ENCODE results near the gene EXOC3.
A peak's percentile ranks its signal among the peaks of the same experiment; 100 is the strongest.
"Not testable (repeated sequence)": the region's sequence is repeated elsewhere in the genome, so short reads cannot be mapped to it uniquely, and the experiment has no call there.

Gene EXOC3

DNA sequence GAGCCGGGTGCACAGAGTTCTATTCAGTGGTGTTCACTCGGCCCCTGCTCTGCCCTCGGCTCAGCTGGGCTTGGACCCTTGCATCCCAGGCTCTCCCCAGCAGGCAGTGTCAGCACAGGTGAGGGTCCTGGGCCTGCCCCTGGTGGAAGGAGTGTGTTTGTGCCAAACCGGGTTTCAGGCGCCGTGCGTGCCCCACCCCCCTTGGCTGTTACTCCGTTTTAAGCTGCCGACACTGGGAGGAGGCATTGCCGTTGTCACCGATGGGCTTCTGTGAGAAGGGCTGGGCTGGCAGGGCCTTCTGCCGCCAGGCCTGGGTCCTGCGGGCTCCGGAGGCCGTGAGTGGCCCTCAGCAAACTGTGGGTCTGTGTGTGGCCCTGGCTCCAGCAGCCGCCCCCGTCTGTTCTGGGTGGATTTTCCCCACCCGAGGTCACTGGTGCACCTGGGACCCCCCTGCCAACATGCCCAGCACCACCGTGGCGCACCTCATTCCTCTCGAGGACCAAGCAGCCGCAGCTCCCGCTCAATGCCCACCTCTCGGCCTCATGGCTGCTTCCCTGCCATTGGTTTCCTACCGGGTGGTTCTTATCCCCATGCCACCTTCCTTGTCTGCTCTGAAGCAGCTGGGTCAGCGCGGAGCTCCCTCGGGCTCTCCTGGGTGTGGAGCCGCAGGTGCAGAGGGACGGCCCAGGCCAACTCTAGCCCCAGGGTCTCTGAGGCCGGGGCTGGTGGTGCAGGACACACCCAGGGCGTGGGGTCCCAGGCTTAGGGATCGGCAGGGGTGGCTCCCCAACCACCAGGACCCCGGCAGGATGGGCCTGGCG lies 44.3 kb upstream of the EXOC3 start:
- DNase-seq (ENCODE audit: low read depth), result no peak
- TF ChIP-seq, protein P1, sequence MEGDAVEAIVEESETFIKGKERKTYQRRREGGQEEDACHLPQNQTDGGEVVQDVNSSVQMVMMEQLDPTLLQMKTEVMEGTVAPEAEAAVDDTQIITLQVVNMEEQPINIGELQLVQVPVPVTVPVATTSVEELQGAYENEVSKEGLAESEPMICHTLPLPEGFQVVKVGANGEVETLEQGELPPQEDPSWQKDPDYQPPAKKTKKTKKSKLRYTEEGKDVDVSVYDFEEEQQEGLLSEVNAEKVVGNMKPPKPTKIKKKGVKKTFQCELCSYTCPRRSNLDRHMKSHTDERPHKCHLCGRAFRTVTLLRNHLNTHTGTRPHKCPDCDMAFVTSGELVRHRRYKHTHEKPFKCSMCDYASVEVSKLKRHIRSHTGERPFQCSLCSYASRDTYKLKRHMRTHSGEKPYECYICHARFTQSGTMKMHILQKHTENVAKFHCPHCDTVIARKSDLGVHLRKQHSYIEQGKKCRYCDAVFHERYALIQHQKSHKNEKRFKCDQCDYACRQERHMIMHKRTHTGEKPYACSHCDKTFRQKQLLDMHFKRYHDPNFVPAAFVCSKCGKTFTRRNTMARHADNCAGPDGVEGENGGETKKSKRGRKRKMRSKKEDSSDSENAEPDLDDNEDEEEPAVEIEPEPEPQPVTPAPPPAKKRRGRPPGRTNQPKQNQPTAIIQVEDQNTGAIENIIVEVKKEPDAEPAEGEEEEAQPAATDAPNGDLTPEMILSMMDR (IDR thresholded peaks at IDR 0.05; ENCODE audit: low read length, missing control alignments), result no peak
- no peak overlapping the region for H3K4me3 ChIP-seq (replicated peaks; ENCODE audit: low read depth, low read length)

DNA sequence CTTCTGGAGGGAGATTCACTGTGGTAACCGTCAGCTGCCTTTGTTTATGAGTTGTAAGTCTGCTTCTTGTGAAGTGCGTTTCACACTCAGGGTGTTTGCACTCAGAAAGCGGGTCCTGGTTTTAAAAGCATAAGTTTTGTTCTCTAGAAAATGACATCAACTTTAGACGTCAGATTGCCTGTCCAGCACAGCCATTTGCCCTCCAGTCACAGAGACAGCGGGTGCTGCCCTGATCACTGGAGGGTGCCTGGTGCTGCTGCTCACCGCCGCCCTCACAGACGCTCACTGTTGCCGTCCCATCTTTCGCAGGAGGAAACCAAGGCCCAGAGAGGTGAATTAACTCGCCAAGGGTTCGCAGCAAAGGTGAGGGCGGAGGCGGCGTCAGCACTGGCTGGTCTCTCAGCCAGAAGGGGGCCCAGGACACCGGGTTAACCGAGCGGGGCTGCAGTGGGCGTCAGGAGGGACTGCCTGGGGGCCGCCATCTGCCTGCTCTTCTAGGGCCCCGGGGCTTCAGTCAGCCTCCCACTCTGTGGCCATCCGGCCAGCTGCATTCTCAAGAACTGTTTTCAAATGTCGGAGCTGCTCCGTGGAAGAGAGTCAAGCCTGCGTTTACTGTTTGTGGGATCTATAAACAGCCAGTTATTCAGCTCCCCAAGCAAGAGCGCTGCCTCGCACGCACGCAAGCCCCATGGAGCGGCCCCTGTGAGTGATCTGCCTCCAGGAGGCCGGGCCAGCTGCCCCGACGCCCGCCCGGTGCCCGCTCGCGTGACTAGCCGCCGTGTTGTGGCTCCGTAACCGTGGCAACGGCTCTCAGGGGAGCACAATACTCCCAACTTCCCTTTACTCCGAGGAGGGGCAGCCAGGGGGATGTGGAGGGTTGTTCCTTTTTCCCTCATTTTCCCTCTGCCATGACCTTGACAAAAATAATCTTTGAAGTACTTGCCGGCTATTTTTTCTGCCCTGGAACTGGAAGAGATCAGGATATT lies 43.4 kb upstream of the EXOC3 start:
- TF ChIP-seq, protein P1 (IDR thresholded peaks at IDR 0.05; ENCODE audit: low read length, missing control alignments), result no peak
- peak overlapping the region; percentile 17 for H3K4me3 ChIP-seq (replicated peaks; ENCODE audit: low read depth, low read length)
- peak; percentile 97 for DNase-seq (ENCODE audit: low read depth)

DNA sequence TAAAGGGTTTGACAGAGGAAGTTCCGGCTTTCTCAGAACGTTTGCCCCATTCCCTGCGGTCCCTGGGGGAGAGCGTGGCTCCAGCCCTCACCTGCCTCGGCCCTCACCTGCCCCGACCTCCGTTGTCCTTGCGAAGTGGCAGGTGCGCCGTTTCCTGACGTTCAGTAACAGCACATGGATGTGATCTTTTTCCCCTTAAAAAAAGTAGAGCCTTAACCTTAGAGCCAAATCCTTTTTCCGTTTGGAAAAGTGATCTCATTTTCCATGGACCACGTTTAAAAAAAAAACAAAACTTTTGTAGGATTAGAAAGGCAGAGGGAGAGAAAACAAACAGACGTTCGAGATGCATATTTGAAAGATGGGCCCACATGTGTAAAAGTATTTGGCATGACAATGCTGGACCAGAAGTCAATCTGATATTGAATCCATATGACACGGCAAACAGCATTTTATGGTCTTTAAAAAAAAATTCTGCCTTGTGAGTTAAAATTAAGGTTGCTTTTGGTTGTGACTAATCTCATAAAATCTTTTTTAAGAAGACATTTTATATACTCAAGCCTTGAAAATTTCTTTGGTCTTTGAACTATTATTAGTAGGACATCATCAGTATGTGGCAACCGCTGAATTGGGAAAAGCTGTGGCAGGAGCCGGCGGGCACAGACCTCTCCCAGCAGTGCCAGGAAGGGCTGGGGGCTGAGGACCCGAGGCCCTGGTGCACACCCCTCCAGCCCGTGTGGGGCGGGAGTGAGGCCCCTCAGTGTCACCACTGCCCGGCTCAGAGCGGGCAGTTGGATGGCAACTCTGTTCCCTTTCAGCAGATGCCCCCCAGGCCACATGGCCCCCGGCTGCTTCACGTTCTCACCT lies 42.5 kb upstream of the EXOC3 start:
- TF ChIP-seq, protein P1 (IDR thresholded peaks at IDR 0.05; ENCODE audit: low read length, missing control alignments), result no peak
- peak; percentile 18 for DNase-seq (ENCODE audit: low read depth)
- H3K4me3 ChIP-seq (replicated peaks; ENCODE audit: low read depth, low read length), result peak overlapping the region; percentile 17

DNA sequence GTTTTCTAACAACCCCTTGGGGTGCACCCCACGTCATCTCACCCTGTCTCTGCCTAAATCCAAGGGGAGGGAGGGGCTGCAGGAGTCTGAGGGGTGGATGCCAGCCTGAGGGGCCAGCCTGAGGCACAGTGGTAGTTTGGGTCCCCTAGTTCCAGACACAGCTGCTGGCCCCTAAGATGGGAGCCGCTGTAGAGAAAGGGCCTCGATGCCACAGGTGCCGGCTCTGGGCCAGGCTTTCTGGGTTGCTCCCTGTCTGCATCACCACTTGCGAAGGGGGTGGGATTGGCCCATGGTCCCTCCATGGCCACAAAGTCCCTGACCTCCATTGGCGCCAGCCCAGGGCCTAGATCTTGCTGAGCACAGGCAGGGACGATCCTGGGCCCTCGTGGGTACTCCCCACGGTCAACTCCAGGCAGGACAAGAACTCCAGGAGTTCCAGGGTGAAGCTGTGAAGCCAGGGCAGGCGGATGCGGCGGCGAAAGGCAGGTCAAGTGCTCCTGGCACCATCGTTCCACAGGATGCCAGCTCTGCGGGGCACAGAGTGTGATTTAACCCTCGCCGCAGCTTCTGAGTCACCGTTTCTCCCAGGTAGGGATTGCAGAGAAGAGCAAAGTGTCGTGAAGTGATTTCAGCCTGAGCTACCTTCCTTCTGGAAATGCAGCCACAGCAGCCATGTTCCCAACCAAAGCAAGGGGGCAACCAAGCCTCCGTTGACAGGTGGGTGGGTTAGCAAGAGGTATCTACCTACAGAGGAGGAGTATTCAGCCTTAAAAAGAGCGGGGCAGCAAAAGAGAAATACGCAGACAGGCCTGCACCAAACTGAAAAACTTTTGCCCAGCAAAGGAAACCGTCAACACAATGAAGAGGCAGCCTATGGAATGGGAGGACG lies 41.6 kb upstream of the EXOC3 start:
- no peak for DNase-seq (ENCODE audit: low read depth)
- TF ChIP-seq, protein P1 (IDR thresholded peaks at IDR 0.05; ENCODE audit: low read length, missing control alignments), result no peak
- no peak overlapping the region for H3K4me3 ChIP-seq (replicated peaks; ENCODE audit: low read depth, low read length)

DNA sequence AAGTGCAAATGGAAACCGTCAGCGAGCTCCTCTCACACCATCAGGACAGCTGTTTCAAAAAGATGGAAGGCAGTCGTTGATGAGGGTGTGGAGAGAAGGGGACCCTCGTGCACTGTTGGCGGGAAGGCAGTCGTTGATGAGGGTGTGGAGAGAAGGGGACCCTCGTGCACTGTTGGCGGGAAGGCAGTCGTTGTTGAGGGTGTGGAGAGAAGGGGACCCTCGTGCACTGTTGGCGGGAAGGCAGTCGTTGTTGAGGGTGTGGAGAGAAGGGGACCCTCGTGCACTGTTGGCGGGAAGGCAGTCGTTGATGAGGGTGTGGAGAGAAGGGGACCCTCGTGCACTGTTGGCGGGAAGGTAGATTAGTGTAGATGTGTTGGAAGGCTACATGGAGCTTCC lies 40.8 kb upstream of the EXOC3 start:
- not testable (repeated sequence) for DNase-seq (ENCODE audit: low read depth); H3K4me3 ChIP-seq (replicated peaks; ENCODE audit: low read depth, low read length)

DNA sequence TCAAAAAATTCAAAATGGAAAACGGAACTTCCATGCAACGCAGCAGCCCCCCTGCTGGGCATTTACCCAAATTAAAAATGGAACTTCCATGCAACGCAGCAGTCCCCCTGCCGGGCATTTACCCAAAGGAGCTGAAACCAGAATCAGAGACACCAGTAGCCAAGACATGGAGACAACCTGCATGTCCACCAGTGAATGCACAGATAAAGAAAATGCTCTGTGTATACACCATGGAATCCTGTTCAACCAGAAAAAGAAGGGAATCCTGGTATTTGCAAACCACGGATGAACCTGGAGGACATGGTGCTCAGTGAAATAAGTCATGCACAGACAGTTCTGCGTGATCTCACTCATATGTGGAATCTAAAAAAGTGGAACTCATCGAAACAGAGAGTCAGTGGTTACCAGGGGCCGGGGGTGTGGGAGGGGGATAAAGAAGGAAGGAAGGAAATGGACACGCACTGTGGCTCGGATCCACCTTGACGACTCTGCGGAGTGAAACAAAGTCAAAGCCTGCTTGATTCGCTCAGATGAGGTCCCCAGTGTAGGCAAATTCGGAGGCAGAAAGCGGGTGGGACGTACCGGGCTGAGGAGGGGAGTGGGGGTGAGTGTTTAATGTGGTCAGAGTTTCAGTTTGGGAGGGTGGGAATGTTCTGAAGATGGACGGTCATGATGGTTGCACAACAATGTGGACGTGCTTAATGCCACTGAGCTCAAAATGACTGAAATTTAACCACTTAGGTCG lies 40.2 kb upstream of the EXOC3 start:
- TF ChIP-seq, protein P1 (IDR thresholded peaks at IDR 0.05; ENCODE audit: low read length, missing control alignments), result no peak
- DNase-seq (ENCODE audit: low read depth), result no peak
- H3K4me3 ChIP-seq (replicated peaks; ENCODE audit: low read depth, low read length), result no peak overlapping the region
